K562 (cell line): ENCODE measurements around the gene RUFY2. TPM values are rescaled to one million over a fixed set of nuclear protein-coding genes. Genes with fewer than 3 reads are reported as not detected.
A peak's percentile ranks its signal among the peaks of the same experiment; 100 is the strongest.

Experiments
- BHLHE40 ChIP-seq: IDR thresholded peaks from 2 replicates; pipeline ENCODE4 v1.6.1; 2011; ENCODE audit warnings: low read length, improper control_type of control experiment
- CBX8 ChIP-seq: fragments of 200-600 bp; sonication (generic); IDR thresholded peaks from 2 replicates; pipeline ENCODE4 v1.6.1; 2012; ENCODE audit warnings: borderline replicate concordance, mixed run types, low read depth, mild to moderate bottlenecking, moderate library complexity, mixed read lengths, low read length, control low read depth, inconsistent platforms; ENCODE audit not compliant: poor library complexity, severe bottlenecking; ENCODE audit errors: extremely low read depth
- GTF2E2 ChIP-seq: fragments of 200-800 bp; sonication (Bioruptor generic); IDR thresholded peaks from 2 replicates; pipeline ENCODE4 v1.6.1; 2016; ENCODE audit warnings: missing genetic modification characterization, missing compliant biosample characterization
- JUN ChIP-seq, 2 experiments: sonication (generic) in 1 of 2; formaldehyde crosslinking in 1 of 2; IDR thresholded peaks; 2 replicates each; pipeline versions ENCODE4 v1.6.1 to v1.8.0; 2012 to 2022; ENCODE audit warnings: borderline replicate concordance in 2 of 2, mild to moderate bottlenecking in 2 of 2, improper control_type of control experiment in 1 of 2, low read depth in 1 of 2, low read length in 1 of 2, missing genetic modification reagents in 1 of 2
- MAFG ChIP-seq: fragments of 450-650 bp; conservative IDR thresholded peaks from 2 replicates; pipeline ENCODE4 v1.6.1; 2016; ENCODE audit warnings: missing genetic modification characterization, missing compliant biosample characterization
- NFE2L1 ChIP-seq: fragments of 450-650 bp; IDR thresholded peaks from 2 replicates; pipeline ENCODE4 v1.6.1; 2016; ENCODE audit warnings: missing genetic modification characterization, low read depth, mild to moderate bottlenecking, missing compliant biosample characterization, moderate library complexity, borderline replicate concordance
- NUFIP1 ChIP-seq: fragments of 450-650 bp; IDR thresholded peaks from 2 replicates; pipeline ENCODE4 v1.6.1; 2018; ENCODE audit not compliant: partially characterized antibody
- PHB2 ChIP-seq: fragments of 450-650 bp; IDR thresholded peaks from 2 replicates; pipeline ENCODE4 v1.6.1; 2017; ENCODE audit warnings: low read depth
- RHOXF2B ChIP-seq: fragments of 250-450 bp; sonication (Bioruptor Pico); conservative IDR thresholded peaks from 2 replicates; pipeline ENCODE4 v1.5.1; 2021
- SAP30 ChIP-seq: fragments of 200-600 bp; sonication (generic); IDR thresholded peaks from 2 replicates; pipeline ENCODE4 v1.6.1; 2012; ENCODE audit warnings: borderline replicate concordance, low read depth, mild to moderate bottlenecking, moderate library complexity, low read length, control low read depth, inconsistent platforms; ENCODE audit not compliant: insufficient read depth, poor library complexity, severe bottlenecking
- SIX5 ChIP-seq, 2 experiments: IDR thresholded peaks; 2 replicates each; pipeline ENCODE4 v1.6.1; 2011; ENCODE audit warnings: low read length in 2 of 2, borderline replicate concordance in 1 of 2, low read depth in 1 of 2, mild to moderate bottlenecking in 1 of 2, moderate library complexity in 1 of 2; ENCODE audit not compliant: insufficient read depth in 1 of 2
- SREBF1 ChIP-seq: fragments of 150-350 bp; IDR thresholded peaks from 2 replicates; pipeline ENCODE4 v1.6.1; 2014; ENCODE audit warnings: antibody characterized with exemption, low read depth, low read length, borderline replicate concordance
- TSC22D4 ChIP-seq: fragments of 450-650 bp; IDR thresholded peaks from 2 replicates; pipeline ENCODE4 v1.6.1; 2016; ENCODE audit warnings: missing genetic modification characterization, missing biosample characterization, control low read depth
- ZFPM2 ChIP-seq: fragments of 250-450 bp; sonication (Bioruptor Pico); IDR thresholded peaks from 2 replicates; pipeline ENCODE4 v1.5.1; 2022; ENCODE audit warnings: mild to moderate bottlenecking
- ZNF212 ChIP-seq: fragments of 450-650 bp; formaldehyde crosslinking; IDR thresholded peaks from 2 replicates; pipeline ENCODE4 v1.4.0; 2020; ENCODE audit warnings: mild to moderate bottlenecking
- polyA plus RNA-seq, 8 experiments: library from polyadenylated mRNA; depleted of rRNA in 4 of 8; stranded (reverse) in 5 of 8; unstranded in 3 of 8; fragments of >200 nt; fragmentation: Nextera tagmentation in 2 of 8; fragmentation: Illumina TruSeq in 1 of 8; extraction: Ambion mirVana in 2 of 8; extraction: Trizol in 1 of 8; gene quantifications; 2 replicates each; pipeline versions ENCODE4 v1.2.1 to v1.2.3, GENCODE V29; 2011 to 2014; ENCODE audit warnings: inconsistent platforms in 1 of 8, missing spikeins in 1 of 8
- total RNA-seq, 7 experiments: library from RNA; depleted of rRNA in 6 of 7; stranded (reverse); fragments of >200 nt in 6 of 7; fragmentation: Illumina TruSeq in 2 of 7; extraction: Trizol in 2 of 7; gene quantifications; 2 replicates each; pipeline versions ENCODE4 v1.2.1 to v1.2.3, GENCODE V29; 2011 to 2021; ENCODE audit warnings: low replicate concordance in 1 of 7
- TF ChIP-seq, protein P1 (sequence below): fragments of 250-450 bp; sonication (Bioruptor Pico); IDR thresholded peaks from 2 replicates; pipeline ENCODE4 v1.5.0; 2020; ENCODE audit warnings: mild to moderate bottlenecking, borderline replicate concordance
- TF ChIP-seq, protein P2 (sequence below): fragments of 250-450 bp; sonication (Bioruptor Pico); IDR thresholded peaks from 2 replicates; pipeline ENCODE4 v1.8.0; 2022; ENCODE audit warnings: moderate library complexity, mild to moderate bottlenecking, inconsistent platforms

RUFY2 gene
- total and polyA plus RNA-seq, 9 of the 15 experiments (the other 6 are each of a cell fraction or from before 2014, with no cell fraction given), result 3.7 to 20.1 (median 12.6) TPM

DNA sequence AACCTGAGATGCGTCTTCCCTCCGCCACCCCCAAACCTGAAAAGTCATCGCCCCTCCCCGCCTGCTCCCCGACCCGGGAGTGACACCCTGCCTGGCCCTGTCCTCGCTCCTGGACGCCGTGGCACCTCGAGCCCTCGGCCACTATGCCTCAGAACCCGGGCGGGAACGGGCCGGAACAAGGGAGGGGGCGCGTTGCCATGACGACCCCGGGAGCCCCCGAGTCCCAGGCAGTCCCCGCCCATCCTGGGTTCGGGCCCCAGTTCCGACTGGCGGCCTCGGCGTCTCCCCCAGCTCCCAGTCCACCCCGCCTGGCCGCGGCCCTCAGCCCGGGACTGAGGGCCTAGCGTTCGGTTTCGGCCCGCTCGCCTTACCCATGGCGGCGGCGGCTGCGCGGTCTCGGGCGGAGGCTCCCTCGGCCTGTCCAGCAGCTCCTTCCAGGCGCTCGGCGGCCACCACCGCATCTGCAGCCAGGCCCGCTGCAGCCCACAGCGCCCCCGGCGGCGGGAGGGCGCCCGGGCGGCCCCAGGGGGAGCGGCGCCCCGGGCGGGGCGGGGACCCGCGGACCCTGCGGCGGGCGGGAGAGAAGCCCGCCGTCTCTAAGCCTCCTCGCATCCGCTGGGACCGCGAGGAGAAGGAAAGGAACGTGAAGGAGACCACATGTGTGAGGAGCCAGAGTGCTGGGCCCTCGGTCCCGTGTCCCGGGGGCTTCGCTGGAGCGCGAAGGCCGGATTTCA, at the start of gene RUFY2 (continued):
- TF ChIP-seq JUN (IDR thresholded peaks at IDR 0.05; ENCODE audit: borderline replicate concordance, low read depth, low read length) (no peak; the same call in 1 of the 2 replicates), JUN (CRISPR knock-in tag; IDR thresholded peaks at IDR 0.05; ENCODE audit: borderline replicate concordance) (0 out of 2 replicates have a peak, but pooled peaks have one; percentile 20), SREBF1 (0 out of 2 replicates have a peak, but pooled peaks have one; percentile 24), CBX8 (no peak), ZNF212 (CRISPR knock-in tag) (no peak), GTF2E2 (0 out of 2 replicates have a peak, but pooled peaks have one; percentile 93), NFE2L1 (tag) (no peak), PHB2 (no peak), MAFG (no peak; the same call in 1 of the 2 replicates), SAP30 (peak; percentile 37), NUFIP1 (no peak), ZFPM2 (CRISPR knock-in tag) (no peak), BHLHE40 (no peak), TSC22D4 (tag) (no peak), RHOXF2B (CRISPR knock-in tag) (no peak), SIX5 (IDR thresholded peaks at IDR 0.05; ENCODE audit: borderline replicate concordance in 1 of 2, insufficient read depth in 1 of 2, low read depth in 1 of 2, low read length in 2 of 2) (no peak)
- TF ChIP-seq, protein P1, sequence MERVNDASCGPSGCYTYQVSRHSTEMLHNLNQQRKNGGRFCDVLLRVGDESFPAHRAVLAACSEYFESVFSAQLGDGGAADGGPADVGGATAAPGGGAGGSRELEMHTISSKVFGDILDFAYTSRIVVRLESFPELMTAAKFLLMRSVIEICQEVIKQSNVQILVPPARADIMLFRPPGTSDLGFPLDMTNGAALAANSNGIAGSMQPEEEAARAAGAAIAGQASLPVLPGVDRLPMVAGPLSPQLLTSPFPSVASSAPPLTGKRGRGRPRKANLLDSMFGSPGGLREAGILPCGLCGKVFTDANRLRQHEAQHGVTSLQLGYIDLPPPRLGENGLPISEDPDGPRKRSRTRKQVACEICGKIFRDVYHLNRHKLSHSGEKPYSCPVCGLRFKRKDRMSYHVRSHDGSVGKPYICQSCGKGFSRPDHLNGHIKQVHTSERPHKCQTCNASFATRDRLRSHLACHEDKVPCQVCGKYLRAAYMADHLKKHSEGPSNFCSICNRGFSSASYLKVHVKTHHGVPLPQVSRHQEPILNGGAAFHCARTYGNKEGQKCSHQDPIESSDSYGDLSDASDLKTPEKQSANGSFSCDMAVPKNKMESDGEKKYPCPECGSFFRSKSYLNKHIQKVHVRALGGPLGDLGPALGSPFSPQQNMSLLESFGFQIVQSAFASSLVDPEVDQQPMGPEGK (CRISPR knock-in tag), result no peak
- TF ChIP-seq, protein P2, sequence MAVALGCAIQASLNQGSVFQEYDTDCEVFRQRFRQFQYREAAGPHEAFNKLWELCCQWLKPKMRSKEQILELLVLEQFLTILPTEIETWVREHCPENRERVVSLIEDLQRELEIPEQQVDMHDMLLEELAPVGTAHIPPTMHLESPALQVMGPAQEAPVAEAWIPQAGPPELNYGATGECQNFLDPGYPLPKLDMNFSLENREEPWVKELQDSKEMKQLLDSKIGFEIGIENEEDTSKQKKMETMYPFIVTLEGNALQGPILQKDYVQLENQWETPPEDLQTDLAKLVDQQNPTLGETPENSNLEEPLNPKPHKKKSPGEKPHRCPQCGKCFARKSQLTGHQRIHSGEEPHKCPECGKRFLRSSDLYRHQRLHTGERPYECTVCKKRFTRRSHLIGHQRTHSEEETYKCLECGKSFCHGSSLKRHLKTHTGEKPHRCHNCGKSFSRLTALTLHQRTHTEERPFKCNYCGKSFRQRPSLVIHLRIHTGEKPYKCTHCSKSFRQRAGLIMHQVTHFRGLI (CRISPR knock-in tag), result no peak
